Activated T-cell treated with anti-CD3 and anti-CD28 coated beads, Interleukin-2, amount 50 U/mL, for 48 hours (primary cell): ENCODE data around the gene PPP2R2C.

Experiments used
- DNase-seq, 2 experiments: peaks; one replicate each; pipeline ENCODE4 v3.0.0-alpha.2; 2020

PPP2R2C gene

GRCh38 chr4:6298852-6299251, 173.6 kb downstream of the PPP2R2C start:
- no peak for DNase-seq

- DNase-seq, result no peak
Measured at GRCh38 chr4:6298035-6298434, 174.4 kb downstream of the PPP2R2C start.

GRCh38 chr4:6297266-6297815, 175.1 kb downstream of the PPP2R2C start:
- DNase-seq, result no peak

- no peak for DNase-seq
Measured at GRCh38 chr4:6296026-6296425, 176.4 kb downstream of the PPP2R2C start.

- no peak for DNase-seq
Measured at GRCh38 chr4:6295495-6295894, 176.9 kb downstream of the PPP2R2C start.

- no peak for DNase-seq
Measured at GRCh38 chr4:6294705-6295421, 177.6 kb downstream of the PPP2R2C start.

GRCh38 chr4:6293661-6294060, 178.8 kb downstream of the PPP2R2C start:
- DNase-seq, result no peak

GRCh38 chr4:6293097-6293445, 179.3 kb downstream of the PPP2R2C start:
- no peak for DNase-seq

- no peak for DNase-seq
Measured at GRCh38 chr4:6292376-6293096, 179.9 kb downstream of the PPP2R2C start.

GRCh38 chr4:6291784-6292297, 180.6 kb downstream of the PPP2R2C start:
- no peak for DNase-seq

- DNase-seq, result no peak
Measured at GRCh38 chr4:6290769-6291547, 181.5 kb downstream of the PPP2R2C start.

GRCh38 chr4:6290256-6290655, 182.2 kb downstream of the PPP2R2C start:
- DNase-seq, result no peak

- no peak for DNase-seq
Measured at GRCh38 chr4:6288871-6289270, 183.5 kb downstream of the PPP2R2C start.

- DNase-seq, result no peak
Measured at GRCh38 chr4:6288342-6288741, 184.1 kb downstream of the PPP2R2C start.

GRCh38 chr4:6287017-6287788, 185.2 kb downstream of the PPP2R2C start:
- DNase-seq, result no peak

- no peak for DNase-seq
Measured at GRCh38 chr4:6283282-6283681, 189.1 kb downstream of the PPP2R2C start.

- no peak for DNase-seq
Measured at GRCh38 chr4:6282314-6282771, 190.1 kb downstream of the PPP2R2C start.

- DNase-seq, result no peak
Measured at GRCh38 chr4:6281436-6282313, 190.7 kb downstream of the PPP2R2C start.

- no peak for DNase-seq
Measured at GRCh38 chr4:6280365-6280996, 191.9 kb downstream of the PPP2R2C start.

- no peak for DNase-seq
Measured at GRCh38 chr4:6279582-6280289, 192.7 kb downstream of the PPP2R2C start.
